ENCODE data around the gene CD200R1.

The CD200R1 gene

DNA sequence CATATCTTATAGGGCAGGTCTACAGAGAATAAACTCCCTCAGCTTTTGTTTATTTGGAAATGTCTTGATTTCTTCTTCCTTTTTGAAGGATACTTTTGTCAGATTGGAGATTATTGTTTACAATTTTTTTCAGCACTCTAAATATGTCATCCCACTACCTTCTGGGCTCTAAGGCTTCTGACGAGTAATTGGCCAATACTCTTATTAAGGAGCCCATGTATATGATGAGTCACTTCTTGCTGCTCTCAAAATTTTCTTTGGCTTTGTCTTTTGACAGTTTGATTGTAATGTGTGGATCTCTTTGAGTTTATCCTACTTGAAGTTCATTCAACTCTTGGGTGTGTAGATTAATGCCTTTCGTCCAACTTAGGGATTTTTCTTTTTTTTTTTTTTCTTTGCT, 99.3 kb downstream of the CD200R1 start:
- TF ChIP-seq, protein P1, sequence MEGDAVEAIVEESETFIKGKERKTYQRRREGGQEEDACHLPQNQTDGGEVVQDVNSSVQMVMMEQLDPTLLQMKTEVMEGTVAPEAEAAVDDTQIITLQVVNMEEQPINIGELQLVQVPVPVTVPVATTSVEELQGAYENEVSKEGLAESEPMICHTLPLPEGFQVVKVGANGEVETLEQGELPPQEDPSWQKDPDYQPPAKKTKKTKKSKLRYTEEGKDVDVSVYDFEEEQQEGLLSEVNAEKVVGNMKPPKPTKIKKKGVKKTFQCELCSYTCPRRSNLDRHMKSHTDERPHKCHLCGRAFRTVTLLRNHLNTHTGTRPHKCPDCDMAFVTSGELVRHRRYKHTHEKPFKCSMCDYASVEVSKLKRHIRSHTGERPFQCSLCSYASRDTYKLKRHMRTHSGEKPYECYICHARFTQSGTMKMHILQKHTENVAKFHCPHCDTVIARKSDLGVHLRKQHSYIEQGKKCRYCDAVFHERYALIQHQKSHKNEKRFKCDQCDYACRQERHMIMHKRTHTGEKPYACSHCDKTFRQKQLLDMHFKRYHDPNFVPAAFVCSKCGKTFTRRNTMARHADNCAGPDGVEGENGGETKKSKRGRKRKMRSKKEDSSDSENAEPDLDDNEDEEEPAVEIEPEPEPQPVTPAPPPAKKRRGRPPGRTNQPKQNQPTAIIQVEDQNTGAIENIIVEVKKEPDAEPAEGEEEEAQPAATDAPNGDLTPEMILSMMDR (IDR thresholded peaks at IDR 0.05; ENCODE audit: low read depth, low read length, missing control alignments), result no peak
- no peak for DNase-seq (ENCODE audit: low read depth)
- no peak overlapping the region for H3K4me3 ChIP-seq (ENCODE audit: low read depth, low read length)

DNA sequence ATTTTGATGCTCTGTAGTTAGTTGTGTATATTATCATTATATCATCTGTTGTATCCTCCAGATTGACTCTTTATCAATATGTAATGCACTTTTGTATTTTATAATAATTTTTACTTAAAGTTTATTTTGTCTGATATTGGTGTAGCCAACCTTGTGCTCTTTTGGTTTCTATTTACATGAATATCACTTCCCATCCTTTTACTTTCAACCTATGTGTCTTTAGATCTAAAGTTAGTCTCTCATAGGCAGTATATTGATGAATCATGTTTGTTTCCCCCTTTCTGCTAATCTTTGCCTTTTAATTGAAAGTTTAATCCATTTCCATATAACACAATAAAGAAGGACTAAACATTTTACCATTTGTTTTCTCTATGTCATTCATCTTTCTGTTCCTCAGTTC, 100.2 kb downstream of the CD200R1 start:
- no peak for DNase-seq (ENCODE audit: low read depth)
- no peak overlapping the region; the same call in 1 of the 2 replicates for H3K4me3 ChIP-seq (ENCODE audit: low read depth, low read length)
- TF ChIP-seq, protein P1 (IDR thresholded peaks at IDR 0.05; ENCODE audit: low read depth, low read length, missing control alignments), result no peak

DNA sequence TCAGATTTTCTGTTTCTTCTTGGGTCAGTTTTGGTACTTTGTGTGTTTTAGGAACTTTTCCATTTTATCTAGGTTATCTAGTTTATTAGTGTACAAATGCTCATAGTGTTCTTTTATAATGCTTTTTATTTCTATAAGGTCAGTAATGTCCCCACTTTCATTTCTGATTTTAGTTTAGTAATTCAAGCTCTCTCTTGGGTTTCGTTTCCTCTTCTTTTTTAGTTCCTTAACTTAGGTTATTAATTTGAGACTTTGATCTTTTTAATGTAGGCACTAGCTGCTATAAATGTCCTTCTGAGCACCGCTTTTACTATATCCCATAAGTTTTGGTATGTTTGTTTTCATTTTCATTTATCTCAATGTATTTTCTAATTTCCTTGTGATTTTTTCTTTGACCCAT, 101.3 kb downstream of the CD200R1 start:
- no peak for DNase-seq (ENCODE audit: low read depth)
- H3K4me3 ChIP-seq (ENCODE audit: low read depth, low read length), result no peak overlapping the region
- TF ChIP-seq, protein P1 (IDR thresholded peaks at IDR 0.05; ENCODE audit: low read depth, low read length, missing control alignments), result no peak

DNA sequence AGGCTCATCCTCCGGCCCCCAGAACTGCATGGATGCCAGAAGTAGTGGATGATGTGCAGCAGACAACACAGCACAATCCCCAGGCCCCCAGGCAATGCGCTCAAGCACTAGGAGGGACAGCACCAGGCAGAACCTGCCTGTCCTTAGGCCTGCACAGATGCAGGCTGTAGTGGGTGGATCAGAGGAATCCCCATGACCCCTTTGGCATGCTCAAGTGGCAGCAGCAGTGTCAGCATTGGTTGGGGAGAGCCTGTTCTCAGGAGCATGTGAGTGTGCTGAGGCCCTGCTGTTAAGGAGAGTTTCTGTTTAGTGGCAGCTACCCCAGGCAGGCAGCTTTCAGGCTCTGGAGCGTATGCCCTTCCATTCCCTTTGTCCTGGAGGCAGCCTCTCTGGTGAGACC, 103.2 kb downstream of the CD200R1 start:
- H3K4me3 ChIP-seq (ENCODE audit: low read depth, low read length), result no peak overlapping the region
- DNase-seq (ENCODE audit: low read depth), result no peak
- TF ChIP-seq, protein P1 (IDR thresholded peaks at IDR 0.05; ENCODE audit: low read depth, low read length, missing control alignments), result no peak

Data from GM12864 (cell line).